HG02623 (cell line): Measurements from ENCODE around the gene RPL38.

ENCODE experiments used
- ATAC-seq: cut with Tn5 transposase; IDR thresholded peaks from one replicate; pipeline ENCODE4 v1.9.1; 2021; ENCODE audit warnings: moderate library complexity; ENCODE audit not compliant: unreplicated experiment

RPL38 gene

GRCh38 chr17:74245145-74245831 lies 41.8 kb downstream of the RPL38 start:
- ATAC-seq, result no peak

DNA sequence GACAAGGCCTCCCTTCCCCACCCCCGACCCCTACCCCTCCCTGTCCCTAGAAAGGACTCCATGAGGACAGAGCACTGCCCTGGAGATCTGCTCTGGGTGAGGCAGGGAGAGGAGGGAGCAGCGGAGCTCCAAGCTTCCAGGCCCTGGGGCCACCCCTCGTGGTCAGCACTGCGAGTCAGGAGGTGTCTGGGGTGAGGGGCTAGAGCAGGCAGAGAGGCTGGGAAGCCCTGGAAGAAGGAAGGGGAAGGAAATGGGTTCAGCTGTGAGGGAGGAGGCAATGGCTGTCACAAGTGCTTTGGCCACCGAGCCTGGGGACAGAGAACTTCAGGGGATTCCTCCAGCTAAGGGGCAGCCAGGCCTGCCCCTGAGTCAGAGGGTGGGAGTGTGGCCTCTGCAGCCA lies 42.4 kb downstream of the RPL38 start:
- ATAC-seq, result no peak

- no peak for ATAC-seq
These were observed 46.3 kb downstream of the RPL38 start for GRCh38 chr17:74249590-74250270.

DNA sequence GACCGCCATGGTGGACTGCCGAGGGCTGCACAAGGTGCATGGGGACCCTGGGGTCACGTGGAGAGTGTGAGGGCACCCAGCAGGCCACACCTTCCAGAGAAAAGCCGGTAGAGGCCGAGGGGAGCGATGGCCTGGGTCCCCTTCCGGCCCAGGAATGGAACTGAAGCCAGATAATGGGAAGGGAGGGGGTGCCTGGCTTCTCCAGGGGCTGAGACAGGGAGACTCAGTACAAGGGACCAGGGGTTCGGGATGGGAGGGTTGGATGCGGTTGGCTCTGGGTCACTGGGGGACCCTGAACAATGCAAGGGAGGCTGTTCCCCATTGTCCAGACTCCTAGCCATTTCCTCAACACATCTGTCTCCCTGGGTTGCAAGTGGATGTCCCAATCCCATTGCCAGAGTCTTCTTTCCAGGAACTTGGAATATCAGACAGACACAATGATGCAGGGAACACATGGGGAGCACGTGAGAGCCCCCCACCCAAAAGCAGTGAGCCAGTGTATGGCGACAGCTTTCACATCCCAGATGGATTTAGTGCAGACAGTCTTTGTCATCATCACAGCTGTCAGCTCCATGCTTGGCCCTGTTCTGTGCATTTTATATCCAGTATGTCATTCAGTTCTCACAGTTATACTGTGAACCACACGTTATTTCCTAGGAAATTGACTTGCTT lies 47.0 kb downstream of the RPL38 start:
- no peak for ATAC-seq

DNA sequence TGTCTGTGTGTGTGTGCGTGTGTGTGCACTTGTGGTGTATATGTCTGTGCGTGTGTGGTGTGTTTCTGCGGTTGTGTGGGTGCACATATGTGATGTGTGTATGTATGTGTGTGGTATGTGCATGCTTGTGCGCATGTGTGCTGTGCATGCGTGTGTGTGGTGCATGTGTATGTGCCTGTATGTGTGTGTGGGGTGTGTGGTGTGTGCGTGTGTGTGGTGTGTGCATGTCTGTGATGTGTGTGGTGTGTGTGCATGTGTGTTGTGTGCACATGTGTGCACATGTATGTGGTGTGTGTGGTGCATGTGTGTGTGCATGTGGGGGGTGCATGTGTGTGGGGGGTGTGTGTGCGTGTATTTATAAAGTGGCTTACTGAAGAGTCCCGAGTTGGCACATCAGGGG lies 47.6 kb downstream of the RPL38 start:
- ATAC-seq, result no peak

- ATAC-seq, result no peak
These were observed 48.1 kb downstream of the RPL38 start for GRCh38 chr17:74251569-74251968.

DNA sequence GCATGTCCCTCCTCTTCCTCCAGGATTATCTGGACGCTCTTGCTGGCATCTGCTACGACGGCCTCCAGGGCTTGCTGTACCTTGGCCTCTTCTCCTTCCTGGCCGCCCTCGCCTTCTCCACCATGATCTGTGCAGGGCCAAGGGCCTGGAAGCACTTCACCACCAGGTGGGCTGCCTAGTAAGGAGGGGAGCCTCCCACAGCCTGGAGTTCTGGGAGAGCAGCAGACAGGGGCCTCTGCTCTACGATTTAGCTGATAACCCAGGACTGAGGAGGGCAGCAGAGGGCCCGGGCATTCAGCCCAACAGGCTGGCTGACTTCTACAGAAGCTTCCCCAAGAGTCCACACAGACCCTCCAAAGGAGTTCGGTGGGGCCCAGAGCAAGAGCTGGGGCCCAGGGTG lies 48.7 kb downstream of the RPL38 start:
- ATAC-seq, result no peak

GRCh38 chr17:74253036-74253435 lies 49.6 kb downstream of the RPL38 start:
- no peak for ATAC-seq

DNA sequence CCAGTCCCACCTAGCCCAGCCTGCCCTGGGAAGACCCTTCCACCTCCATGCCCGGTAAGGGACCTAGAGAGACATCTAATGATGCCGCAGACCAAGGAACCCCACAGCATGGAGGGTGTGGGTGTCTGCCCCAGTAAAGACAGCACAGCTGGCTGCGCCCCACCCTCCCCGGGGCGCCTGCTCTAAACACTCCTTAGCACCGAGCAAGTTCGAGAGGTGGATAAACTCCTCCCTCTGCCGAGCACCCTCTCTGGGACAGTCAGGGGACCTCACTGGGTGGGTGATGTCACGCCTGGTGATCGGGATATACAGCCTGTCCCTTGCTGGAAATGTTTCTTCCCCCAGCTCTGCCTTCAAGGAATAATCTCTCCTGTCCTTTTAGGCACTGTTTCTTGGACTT lies 53.8 kb downstream of the RPL38 start:
- no peak for ATAC-seq

DNA sequence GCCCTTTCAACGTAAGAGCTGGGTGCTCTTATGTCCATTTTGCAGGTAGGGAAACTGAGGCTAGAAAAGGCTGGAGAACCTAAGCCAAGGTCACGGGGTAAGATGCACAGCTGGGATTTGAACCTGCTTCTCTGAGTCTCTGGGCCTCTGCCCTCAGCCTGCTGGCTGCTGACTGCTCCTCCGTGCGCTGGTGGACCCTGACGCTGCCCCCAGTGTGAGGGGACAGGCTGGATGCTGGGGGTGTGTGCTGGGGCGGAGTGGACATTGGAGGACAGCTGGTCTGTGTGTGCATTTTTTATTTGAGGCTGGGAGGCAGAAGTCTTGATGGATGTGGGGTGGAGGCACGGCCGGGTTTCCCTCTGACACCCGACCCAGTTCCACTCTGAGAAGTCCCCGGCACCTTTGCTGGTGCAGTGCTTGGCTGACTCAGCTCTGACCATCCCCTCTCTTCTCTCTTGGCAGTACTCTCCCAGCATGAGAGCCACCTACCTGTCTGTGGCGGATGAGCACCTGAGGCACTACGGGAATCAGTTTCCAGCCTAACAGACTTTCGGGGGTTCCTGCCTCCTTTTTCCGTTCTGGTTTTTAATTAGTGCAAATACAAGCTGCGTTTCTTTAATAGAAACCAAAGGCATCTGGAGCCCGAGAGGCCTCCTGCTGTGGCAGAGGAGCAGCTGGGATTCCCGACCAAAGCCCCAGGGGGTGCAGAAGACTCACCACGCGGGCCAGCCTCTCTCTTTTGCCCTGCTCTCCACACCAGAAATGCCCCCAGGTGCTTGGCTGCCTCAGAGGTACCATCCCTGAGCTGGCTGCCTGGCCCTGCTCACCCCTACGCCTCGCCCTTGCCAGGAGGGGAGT lies 56.4 kb downstream of the RPL38 start:
- no peak for ATAC-seq
